CD14-positive monocyte (primary cell): Measurements from ENCODE around the gene CCL4. TPM values are rescaled to one million over a fixed set of nuclear protein-coding genes. Genes with fewer than 3 reads are reported as not detected.
"Not testable (repeated sequence)": the region's sequence is repeated elsewhere in the genome, so short reads cannot be mapped to it uniquely, and the experiment has no call there.

Source experiments
- DNase-seq, 3 donors: peaks; one replicate each; pipeline ENCODE4 v3.0.0-alpha.2; 2011 to 2022
- H2AFZ ChIP-seq: 2 replicates; pipeline ENCODE4 v1.6.0; 2012; ENCODE audit warnings: mild to moderate bottlenecking, low read depth, low read length, inconsistent platforms; ENCODE audit not compliant: insufficient read depth, poor library complexity, severe bottlenecking
- H3K27ac ChIP-seq, 2 donors: 1 replicate in 1 of 2; 2 replicates in 1 of 2; pipeline ENCODE4 v1.5.1; 2012 to 2013; ENCODE audit warnings: low read length in 2 of 2, control low read depth in 1 of 2, inconsistent platforms in 1 of 2, low read depth in 1 of 2, mild to moderate bottlenecking in 1 of 2
- H3K27me3 ChIP-seq, 2 donors: one replicate each; pipeline versions ENCODE4 v1.6.0 to v1.6.1; 2011 to 2013; ENCODE audit warnings: low read length in 2 of 2; ENCODE audit not compliant: control insufficient read depth in 2 of 2, insufficient read depth in 2 of 2
- H3K36me3 ChIP-seq, 2 donors: replicated peaks in 1 of 2; 1 replicate in 1 of 2; 2 replicates in 1 of 2; pipeline versions ENCODE4 v1.5.1 to v1.6.1; 2012 to 2013; ENCODE audit warnings: low read length in 2 of 2, control low read depth in 1 of 2, inconsistent platforms in 1 of 2, mild to moderate bottlenecking in 1 of 2; ENCODE audit not compliant: insufficient read depth in 2 of 2, control insufficient read depth in 1 of 2
- H3K4me1 ChIP-seq, 2 donors: 1 replicate in 1 of 2; 2 replicates in 1 of 2; pipeline versions ENCODE4 v1.5.1 to v1.6.1; 2012 to 2013; ENCODE audit warnings: low read length in 2 of 2, control low read depth in 1 of 2, inconsistent platforms in 1 of 2, mild to moderate bottlenecking in 1 of 2, moderate library complexity in 1 of 2; ENCODE audit not compliant: insufficient read depth in 2 of 2, control insufficient read depth in 1 of 2
- H3K4me2 ChIP-seq: replicated peaks from 2 replicates; pipeline ENCODE3; 2012; ENCODE audit warnings: low read length, moderate library complexity, mild to moderate bottlenecking; ENCODE audit not compliant: poor library complexity, severe bottlenecking; ENCODE audit errors: extremely low read depth
- H3K4me3 ChIP-seq, 3 experiments: fragments of 200-600 bp in 1 of 3; sonication (generic) in 1 of 3; replicated peaks in 1 of 3; 1 replicate in 2 of 3; 2 replicates in 1 of 3; pipeline ENCODE4 v1.5.1; 2011 to 2013; ENCODE audit warnings: low read length in 3 of 3, mild to moderate bottlenecking in 3 of 3, control low read depth in 2 of 3, low read depth in 2 of 3, inconsistent platforms in 1 of 3, moderate library complexity in 1 of 3
- H3K79me2 ChIP-seq: 2 replicates; pipeline ENCODE4 v1.6.0; 2012; ENCODE audit warnings: mild to moderate bottlenecking, control low read depth, inconsistent platforms, low read length, moderate library complexity; ENCODE audit not compliant: insufficient read depth
- H3K9ac ChIP-seq: 2 replicates; pipeline ENCODE4 v1.6.0; 2017; ENCODE audit warnings: low read length, mild to moderate bottlenecking; ENCODE audit not compliant: insufficient read depth, poor library complexity, severe bottlenecking
- H3K9me3 ChIP-seq, 2 donors: replicated peaks in 1 of 2; 1 replicate in 1 of 2; 2 replicates in 1 of 2; pipeline versions ENCODE4 v1.5.1 to v1.6.1; 2012 to 2013; ENCODE audit warnings: low read length in 2 of 2, control low read depth in 1 of 2; ENCODE audit not compliant: control insufficient read depth in 1 of 2, insufficient read depth in 1 of 2
- H4K20me1 ChIP-seq: 2 replicates; pipeline ENCODE4 v1.6.0; 2012; ENCODE audit warnings: mild to moderate bottlenecking, low read length, control low read depth, moderate library complexity; ENCODE audit not compliant: insufficient read depth
- H3K27ac Mint-ChIP-seq, 7 donors: one replicate each; pipeline ENCODE4 v1.8.0; 2020; ENCODE audit warnings: mild to moderate bottlenecking in 7 of 7, mixed read lengths in 7 of 7, moderate library complexity in 6 of 7, inconsistent platforms in 2 of 7
- H3K27me3 Mint-ChIP-seq, 3 donors: one replicate each; pipeline ENCODE4 v1.8.0; 2021 to 2022; ENCODE audit warnings: low read depth in 3 of 3, mild to moderate bottlenecking in 3 of 3, mixed read lengths in 3 of 3, moderate library complexity in 3 of 3, inconsistent platforms in 1 of 3
- H3K36me3 Mint-ChIP-seq, 2 donors: one replicate each; pipeline ENCODE4 v1.8.0; 2020; ENCODE audit warnings: mixed read lengths in 2 of 2, inconsistent platforms in 1 of 2, mild to moderate bottlenecking in 1 of 2
- H3K4me1 Mint-ChIP-seq: one replicate; pipeline ENCODE4 v1.8.0; 2020; ENCODE audit warnings: mild to moderate bottlenecking, mixed read lengths
- H3K4me3 Mint-ChIP-seq, 2 donors: one replicate each; pipeline ENCODE4 v1.8.0; 2020; ENCODE audit warnings: mild to moderate bottlenecking in 2 of 2, mixed read lengths in 2 of 2, moderate library complexity in 1 of 2
- H3K9me3 Mint-ChIP-seq, 7 donors: one replicate each; pipeline ENCODE4 v1.8.0; 2020 to 2022; ENCODE audit warnings: mixed read lengths in 7 of 7, mild to moderate bottlenecking in 6 of 7, moderate library complexity in 6 of 7, inconsistent platforms in 2 of 7
- WGBS: methylation state at CpG from one replicate; pipeline ENCODE4 v1.1.5; 2013; ENCODE audit warnings: missing lambda C conversion rate; ENCODE audit not compliant: insufficient coverage; 5-methylcytosine and 5-hydroxymethylcytosine counted together
- intact Hi-C, 2 donors: fragments of 100-400 bp; cut with micrococcal nuclease; formaldehyde crosslinking; loops; one replicate each; pipeline versions ENCODE4 v1.15.0 to v1.15.1; 2023
- polyA plus RNA-seq, 3 donors: library from polyadenylated mRNA; depleted of rRNA in 1 of 3; unstranded in 2 of 3; stranded (reverse) in 1 of 3; fragments of 300-500 nt in 2 of 3; fragments of >200 nt in 1 of 3; fragmentation: Illumina TruSeq in 2 of 3; gene quantifications; 1 replicate in 2 of 3; 2 replicates in 1 of 3; pipeline ENCODE4 v1.2.3, GENCODE V29; 2012 to 2021
- TF ChIP-seq, protein P1 (sequence below): fragments of 200-600 bp; IDR thresholded peaks from one replicate; pipeline ENCODE4 v1.8.0; 2022; ENCODE audit warnings: antibody characterized with exemption, mild to moderate bottlenecking

CCL4 gene
- polyA plus RNA-seq, 3 donors, result 11.8 to 41.7 (median 40.6) TPM

DNA sequence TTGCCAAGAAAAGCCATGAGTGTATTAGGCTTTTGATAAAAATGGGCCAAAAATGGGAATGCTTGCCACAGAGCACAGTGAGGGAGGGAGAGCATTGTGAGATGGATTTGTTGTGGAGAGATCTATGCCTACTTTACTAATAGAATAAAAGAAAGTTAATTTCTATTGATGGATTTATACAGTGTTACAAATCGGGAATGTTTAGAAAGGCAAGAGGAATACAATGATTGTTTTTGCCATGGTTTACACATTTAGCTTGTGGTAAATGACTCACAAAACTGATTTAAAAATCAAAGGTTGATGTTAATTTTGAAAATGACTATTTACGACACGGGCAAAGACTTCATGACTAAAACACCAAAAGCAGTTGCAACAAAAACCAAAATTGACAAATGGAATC lies 16.6 kb downstream of the CCL4 start:
- no peaks in the 10 kb centered on the region for H3K79me2 ChIP-seq
- H3K27me3 ChIP-seq, result no peaks in the 10 kb centered on the region
- no peak overlapping the region for H3K4me2 ChIP-seq
- Mint-ChIP-seq H3K4me1 (peaks cover under 1% of the 10 kb centered on the region), H3K27me3 (peaks cover 0 to 3% (median 2%) of the 10 kb centered on the region in 3 donors), H3K36me3 (no peaks in the 10 kb centered on the region), H3K27ac (no peak overlapping the region), H3K4me3 (no peak overlapping the region), H3K9me3 (peaks cover 3 to 14% (median 6%) of the 10 kb centered on the region in 7 donors)
- H3K27ac ChIP-seq, result no peak overlapping the region
- H2AFZ ChIP-seq, result no peak overlapping the region
- WGBS, result no CpG with 5 or more reads among the region's 3 CpGs
- H3K4me3 ChIP-seq, result no peak overlapping the region
- H4K20me1 ChIP-seq, result no peaks in the 10 kb centered on the region
- TF ChIP-seq, protein P1, sequence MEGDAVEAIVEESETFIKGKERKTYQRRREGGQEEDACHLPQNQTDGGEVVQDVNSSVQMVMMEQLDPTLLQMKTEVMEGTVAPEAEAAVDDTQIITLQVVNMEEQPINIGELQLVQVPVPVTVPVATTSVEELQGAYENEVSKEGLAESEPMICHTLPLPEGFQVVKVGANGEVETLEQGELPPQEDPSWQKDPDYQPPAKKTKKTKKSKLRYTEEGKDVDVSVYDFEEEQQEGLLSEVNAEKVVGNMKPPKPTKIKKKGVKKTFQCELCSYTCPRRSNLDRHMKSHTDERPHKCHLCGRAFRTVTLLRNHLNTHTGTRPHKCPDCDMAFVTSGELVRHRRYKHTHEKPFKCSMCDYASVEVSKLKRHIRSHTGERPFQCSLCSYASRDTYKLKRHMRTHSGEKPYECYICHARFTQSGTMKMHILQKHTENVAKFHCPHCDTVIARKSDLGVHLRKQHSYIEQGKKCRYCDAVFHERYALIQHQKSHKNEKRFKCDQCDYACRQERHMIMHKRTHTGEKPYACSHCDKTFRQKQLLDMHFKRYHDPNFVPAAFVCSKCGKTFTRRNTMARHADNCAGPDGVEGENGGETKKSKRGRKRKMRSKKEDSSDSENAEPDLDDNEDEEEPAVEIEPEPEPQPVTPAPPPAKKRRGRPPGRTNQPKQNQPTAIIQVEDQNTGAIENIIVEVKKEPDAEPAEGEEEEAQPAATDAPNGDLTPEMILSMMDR, result no peak
- DNase-seq, result no peak
- peaks cover 5 to 6% of the 10 kb centered on the region in 2 donors for H3K9me3 ChIP-seq
- H3K36me3 ChIP-seq, result no peaks in the 10 kb centered on the region
- H3K4me1 ChIP-seq, result no peaks in the 10 kb centered on the region
- intact Hi-C loops, result no loop called here
- no peak overlapping the region for H3K9ac ChIP-seq

GRCh38 chr17:36121099-36121498 lies 17.5 kb downstream of the CCL4 start:
- intact Hi-C loops, result not testable (repeated sequence)

More at GRCh38 chr17:36121099-36121498, 17.5 kb downstream of the CCL4 start:
- H2AFZ ChIP-seq, H3K4me1 Mint-ChIP-seq, H3K4me2 ChIP-seq, H3K36me3 Mint-ChIP-seq, H3K27me3 ChIP-seq, H3K79me2 ChIP-seq, H3K4me3 Mint-ChIP-seq, H4K20me1 ChIP-seq, H3K27me3 Mint-ChIP-seq, DNase-seq, H3K4me1 ChIP-seq, H3K27ac Mint-ChIP-seq, H3K36me3 ChIP-seq, H3K27ac ChIP-seq, H3K9ac ChIP-seq, H3K4me3 ChIP-seq: not testable (repeated sequence)
- peaks cover 11 to 23% (median 15%) of the 10 kb centered on the region in 7 donors for H3K9me3 Mint-ChIP-seq
- peaks cover 14 to 15% of the 10 kb centered on the region in 2 donors for H3K9me3 ChIP-seq
- 75% methylated on average over 2 of the region's 6 CpGs for WGBS
